Stimulated activated CD4-positive, alpha-beta T cell treated with anti-CD3 and anti-CD28 coated beads, Interleukin-1b, Interleukin-23, amount 100 ng/mL, for 24 hours (primary cell): ENCODE data around the gene RASSF8.

Experiments
- DNase-seq, 4 experiments: peaks; one replicate each; pipeline ENCODE4 v3.0.0-alpha.2; 2020; ENCODE audit warnings: low read depth in 4 of 4, low spot score in 1 of 4

RASSF8 gene

DNA sequence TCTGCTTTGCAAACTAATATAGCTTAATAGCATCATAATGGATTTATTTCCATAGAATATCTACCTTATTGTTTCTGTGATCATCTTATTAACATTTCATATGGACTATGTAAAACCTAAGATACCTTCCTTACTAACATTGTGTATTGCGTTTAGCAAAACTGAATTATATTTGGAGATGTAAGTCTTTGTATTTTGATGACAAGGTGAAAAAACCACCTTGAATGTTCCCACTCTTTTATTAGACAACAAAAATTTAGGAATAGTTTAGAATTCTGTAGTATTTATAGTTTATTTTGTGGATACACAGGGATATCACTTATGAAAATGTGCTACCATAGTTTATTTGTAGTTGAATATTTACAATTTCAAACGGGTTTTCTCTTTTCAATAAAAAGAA, 32.0 kb downstream of the RASSF8 start:
- no peak for DNase-seq

DNA sequence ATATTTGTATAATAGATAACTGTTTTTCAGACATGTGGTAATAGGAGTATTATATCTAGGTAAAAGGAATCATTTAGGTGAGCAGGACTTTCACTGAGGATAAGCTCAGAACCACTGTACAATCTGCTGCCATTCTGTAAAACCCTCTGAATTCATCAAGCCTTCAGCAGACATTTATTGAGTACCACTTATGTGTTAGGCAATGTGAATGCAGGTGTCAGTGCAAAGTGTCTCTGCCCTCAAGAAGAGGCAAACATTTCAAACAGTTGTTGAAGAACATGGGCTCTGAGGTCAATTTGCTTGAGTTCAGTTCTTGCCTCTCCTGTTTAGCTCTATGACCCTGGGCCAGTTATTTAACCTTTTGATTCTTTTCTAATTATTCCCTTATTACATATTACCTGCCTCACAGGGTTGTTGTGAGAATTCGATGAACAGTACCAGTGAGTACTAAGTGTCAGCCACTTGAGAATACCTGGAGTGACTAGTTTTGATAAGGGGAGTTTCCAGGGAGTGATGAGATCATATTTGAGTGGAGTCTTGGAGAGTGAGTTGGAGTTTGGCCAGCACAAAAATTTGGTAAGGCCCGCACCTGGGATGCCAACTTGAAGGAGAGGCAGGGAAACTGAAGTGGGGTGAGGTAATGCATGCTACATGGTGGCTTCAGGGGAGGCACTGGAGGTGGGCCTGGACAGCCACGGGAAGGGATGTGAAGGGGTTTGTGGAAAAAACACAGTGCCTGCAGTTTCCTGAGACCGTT, 33.7 kb downstream of the RASSF8 start:
- DNase-seq, result no peak

DNA sequence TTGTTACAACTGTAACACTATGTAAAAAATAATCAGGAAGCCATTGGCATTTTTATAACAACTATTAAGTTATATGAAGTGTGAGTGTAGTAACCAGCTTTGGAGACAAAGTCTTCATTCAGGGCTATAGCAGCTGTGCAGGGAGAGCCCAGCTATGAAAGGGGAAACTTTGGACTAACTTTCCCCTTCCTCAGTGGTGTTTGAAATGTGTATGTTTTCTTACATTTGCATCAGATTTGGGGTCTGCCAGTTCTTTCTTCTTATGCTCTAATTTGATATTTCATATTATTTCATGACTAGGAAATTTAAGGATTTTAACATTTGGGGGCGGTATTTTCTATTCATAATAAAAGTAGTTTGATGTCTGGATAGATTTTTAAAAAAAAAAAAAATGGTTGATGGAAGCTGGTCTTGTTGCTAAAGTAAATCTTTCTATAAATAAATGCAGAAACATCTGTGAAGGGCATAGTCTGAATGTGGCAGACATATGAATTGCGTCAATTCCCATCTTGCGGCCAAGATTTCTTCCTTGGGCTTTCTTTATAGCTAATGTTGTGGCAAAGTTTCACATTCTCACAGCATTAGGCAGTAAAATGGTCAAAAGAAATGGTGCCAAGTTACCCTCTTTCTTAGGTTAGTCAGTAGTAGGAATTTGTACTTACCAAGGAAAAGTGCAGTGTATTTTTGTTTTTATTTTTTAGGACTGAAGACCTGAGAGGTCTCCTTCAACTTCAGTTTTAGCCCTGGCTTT, 35.6 kb downstream of the RASSF8 start:
- DNase-seq, result no peak

DNA sequence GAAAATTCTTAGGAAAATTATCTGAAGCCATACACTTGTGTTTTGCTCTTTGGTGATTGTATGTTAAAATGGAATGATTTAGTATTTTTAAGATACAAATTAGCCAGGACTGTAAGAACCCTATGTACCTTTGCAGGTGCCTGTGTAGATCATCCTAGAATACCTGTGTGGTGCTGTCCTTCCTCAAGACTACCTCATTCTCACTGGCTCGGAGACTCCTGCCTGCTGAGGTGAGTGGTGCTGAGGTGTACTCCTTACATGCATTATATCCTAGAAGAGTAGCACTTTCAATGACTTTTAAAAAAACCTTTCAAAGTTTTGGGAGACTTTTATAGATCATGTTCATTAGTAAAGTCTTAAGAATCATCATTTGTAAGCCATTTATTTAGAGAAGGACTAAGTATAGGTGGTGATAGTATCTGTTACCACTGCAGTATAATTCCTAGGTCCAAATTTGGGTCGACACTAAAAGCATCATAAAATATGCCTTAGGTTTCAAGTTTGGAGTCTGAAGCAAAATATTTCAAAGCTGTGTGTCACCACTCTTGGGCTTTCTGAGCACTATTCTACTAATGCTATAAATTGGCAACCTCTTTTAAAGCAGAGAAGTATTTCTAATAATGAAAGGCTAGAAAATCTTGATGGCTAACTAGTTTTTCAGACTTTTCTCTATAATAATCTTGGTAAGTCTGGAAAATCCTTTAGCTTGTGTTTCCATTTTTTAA, 36.6 kb downstream of the RASSF8 start:
- DNase-seq, result no peak

DNA sequence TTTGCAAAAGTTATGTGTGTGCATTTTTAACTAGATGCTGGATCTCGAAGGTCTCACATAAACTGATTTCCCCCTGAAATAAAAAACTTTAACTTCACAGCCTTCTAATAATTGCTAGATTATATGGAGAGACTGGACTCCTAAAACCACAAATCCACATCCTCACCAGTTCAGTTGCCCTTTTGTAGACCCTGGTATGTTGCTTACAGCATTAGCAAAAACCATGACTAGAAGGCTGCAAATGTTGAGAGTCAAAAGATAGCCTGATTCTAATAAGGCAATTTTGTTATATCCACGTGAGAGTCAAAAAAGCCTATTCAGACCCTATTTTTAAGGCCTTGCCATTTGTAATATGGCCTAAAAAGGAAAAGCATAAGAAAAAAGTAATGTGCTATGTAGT, 37.4 kb downstream of the RASSF8 start:
- DNase-seq, result no peak

DNA sequence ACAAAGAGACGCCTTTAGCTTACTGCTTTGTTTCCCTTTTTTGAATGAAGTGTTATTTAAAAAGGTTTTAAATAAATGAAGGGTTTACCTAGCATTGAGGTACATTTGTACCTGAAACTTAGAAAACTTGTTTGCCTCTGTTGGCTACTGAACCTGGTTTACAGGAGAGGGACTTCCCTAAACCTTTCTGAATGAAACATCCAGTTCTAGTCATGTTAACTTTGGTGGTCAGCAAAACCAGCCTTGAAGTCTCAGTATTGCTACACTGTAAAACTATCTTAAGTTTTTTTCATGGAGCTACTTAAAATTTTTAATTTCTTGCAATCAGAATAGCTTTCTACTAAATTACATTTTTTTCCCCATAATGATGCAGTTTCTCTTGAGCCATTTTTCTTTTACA, 38.2 kb downstream of the RASSF8 start:
- no peak for DNase-seq

DNA sequence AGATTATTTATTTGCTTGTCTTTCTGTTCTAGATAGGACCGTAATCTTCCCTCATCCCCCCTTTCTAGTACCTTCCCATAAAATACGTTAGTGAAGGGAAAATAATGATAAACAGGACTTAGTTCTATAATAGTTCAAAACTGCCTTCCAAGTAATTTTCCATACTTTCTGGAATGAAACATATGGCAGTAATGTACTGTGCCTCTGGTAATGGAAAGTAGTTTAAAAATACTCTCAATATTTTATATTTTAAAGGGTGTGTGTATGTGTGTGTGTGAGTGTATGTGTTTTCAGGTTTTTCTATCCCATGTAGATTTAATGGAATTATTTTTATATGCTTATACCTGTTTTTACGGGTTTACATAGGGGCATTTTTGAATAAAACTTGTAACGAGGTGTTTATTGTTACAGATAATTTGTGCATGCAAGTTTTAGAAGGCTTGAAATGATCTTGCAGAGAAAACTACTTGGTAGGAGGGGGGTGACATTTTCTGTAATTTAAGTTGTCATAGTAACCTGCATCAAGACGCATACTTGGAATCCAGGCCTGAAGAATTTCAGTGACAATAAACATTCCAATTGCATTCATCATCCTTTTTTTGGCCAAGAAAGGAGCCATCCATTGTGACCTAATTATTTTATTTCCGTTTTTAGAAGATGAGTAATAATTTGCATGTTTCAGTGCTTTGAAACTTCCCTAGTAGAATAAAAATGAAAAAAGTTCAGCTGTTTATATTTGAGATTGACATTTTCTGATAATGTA, 38.9 kb downstream of the RASSF8 start:
- DNase-seq, result no peak

DNA sequence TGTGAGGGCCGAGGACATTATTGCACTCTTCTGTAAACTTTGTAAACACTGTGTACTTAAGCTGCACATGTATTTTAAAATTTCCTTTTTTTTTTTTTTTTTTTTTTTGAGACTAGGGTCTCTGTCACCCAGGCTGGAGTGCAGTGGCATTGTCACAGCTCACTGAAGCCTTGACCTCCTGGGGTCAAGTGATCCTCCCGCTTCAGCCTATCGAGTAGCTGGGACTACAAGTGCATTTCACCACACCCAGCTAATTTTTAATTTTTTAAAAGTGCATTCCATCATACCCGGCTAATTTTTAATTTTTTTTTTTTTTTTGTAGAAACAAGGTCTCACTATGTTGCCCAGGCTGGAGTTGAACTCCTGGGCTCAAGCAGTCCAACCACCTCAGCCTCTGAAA, 42.4 kb downstream of the RASSF8 start:
- no peak for DNase-seq

DNA sequence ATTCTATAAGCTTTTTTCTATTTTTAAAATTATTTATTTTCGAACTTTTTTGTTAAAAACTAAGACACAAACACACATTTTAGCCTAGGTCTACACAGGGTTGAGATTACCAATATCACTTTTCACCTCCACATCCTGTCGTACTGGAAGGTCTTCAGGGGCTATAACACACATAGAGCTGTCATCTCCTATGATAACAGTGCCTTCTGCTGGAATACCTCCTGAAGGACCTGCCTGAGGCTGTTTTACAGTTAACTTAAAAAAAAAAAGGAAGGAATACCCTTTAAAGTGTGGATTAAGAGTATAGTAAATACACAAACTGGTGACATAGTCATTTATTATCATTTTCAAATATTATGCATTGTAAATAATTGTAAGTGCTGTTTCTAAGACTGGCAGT, 43.0 kb downstream of the RASSF8 start:
- DNase-seq, result no peak

DNA sequence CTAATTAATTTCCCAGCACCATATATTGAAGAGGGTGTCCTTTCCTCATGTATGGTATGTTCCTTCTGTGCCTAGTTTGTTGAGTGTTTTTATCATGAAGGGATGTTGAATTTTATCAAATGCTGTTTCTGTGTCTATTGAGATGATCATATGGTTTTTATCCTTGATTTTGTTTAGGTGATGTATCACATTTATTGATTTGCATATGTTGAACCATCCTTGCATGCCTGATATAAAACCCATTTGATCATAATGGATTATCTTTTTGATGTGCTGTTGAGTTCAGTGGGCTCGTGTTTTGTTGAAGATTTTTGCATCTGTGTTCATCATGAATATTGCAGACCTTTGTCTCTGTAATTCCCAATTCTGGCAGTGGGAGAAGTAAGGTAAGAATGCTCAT, 44.6 kb downstream of the RASSF8 start:
- DNase-seq, result no peak

DNA sequence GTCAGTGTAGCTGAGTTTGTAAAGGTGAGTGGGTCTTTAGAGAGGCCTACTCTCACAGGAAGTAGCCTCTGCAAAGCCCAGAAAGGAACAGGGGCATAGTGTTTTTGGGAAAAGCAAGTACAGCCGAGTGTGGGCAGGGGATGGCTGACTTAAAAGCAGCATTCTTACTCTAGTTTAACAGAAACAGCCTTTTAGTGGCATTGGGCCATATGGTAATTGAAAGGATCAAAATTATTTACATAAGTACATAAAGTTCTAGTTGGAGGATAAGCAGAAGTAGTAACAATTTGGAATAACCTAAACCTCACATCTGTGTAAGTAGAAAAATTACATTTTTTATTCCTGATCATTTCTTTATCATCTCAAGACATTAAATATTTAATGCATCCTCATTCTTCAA, 49.1 kb downstream of the RASSF8 start:
- DNase-seq, result no peak

DNA sequence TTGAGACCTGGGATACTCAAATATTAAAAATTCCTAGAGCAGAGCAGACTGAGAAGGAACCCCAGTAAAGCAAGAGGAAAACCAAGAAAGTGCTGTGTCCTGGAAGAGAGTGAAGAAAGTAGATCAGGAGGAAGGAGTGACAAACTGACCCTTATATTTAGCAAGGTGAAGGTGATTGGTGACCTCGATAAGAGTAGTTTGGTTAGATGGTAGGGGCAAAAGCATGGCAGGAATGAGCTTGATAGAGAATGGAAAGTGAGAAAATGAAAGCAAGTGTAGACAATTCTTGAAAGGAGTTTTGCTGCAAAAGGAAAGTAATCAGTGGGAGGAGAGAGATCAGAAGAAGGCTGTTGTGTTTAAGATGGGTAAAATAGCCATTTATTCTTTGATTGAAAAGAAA, 51.1 kb downstream of the RASSF8 start:
- DNase-seq, result no peak

DNA sequence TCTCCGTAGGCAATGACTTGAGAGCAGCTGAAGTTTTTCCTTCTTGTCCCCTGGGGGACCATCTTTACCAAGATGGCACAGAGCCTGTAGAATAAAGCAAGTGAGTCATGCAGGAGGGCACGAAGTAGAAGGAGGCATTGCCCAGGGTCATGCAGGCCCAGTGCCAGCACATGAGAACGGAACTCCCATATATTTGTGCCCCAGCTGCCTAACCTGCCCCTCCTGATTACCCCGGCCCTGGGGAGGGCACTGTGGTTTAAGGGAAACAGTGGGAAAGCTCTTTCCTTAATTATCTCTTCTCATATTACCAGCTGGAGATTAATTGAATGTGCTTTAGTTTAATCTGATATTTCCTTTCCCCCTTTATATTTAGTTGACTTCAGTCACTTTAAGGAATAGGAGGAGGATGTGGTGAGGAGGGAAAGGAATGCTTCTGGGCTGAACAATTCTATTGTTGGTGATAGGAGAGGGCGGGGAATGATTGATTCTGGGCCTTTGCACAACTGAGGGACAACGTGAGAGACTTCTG, 51.9 kb downstream of the RASSF8 start:
- no peak for DNase-seq

DNA sequence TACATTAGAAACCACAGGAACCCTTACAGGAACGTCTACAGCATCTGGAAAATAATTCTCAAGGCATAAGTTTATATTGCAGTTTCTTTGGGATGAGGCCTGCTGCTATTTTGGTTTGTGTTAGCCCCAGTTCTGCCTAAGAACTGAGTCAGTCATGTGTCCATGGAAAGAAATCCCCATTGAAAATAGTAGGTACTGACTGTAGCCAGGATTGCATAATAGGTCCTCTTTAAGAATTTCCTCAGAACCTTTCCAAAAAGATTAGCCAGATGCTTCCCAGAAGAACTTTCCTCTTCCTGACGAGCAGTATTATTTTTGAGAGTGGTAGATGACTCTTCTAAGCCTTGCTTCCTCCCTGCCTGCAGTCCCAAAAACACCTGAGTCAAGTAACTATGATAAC, 52.6 kb downstream of the RASSF8 start:
- no peak for DNase-seq

DNA sequence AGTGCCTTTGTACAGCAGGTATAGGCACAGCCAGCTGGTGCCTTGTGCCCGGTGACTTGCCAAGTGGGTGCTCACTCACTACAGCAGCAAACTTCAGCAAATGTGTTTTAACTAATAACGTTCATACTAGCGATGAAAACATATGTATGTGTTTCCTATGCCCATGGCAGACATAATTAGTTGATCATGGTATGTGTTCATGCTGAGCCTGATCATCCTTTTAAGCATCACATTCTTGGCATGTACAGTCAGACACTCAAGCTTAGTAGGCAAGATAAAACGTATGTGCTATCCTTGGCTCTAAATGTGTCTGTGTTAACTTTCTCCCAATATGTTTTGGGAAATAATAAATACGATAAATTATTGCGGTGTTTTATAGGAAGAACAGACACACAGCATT, 55.6 kb downstream of the RASSF8 start:
- no peak for DNase-seq

DNA sequence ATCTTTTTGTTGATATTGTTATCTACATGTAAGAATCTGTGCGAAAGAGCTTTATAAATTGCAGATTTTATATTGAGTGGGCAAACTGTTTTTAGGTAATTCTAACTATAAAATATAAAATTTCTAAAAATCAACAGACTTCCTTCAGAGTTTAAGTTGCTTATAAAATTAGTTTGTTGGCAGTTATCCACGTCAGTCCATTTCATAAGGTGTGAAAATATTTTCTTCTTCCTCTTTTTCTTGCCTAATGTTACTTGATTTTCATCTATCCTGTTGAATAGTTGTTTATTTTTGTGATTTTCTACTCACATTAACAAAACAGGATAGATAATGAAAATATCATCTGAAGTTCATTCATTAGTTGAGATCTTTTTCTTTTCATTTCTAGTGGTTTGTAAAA, 58.0 kb downstream of the RASSF8 start:
- DNase-seq, result no peak

DNA sequence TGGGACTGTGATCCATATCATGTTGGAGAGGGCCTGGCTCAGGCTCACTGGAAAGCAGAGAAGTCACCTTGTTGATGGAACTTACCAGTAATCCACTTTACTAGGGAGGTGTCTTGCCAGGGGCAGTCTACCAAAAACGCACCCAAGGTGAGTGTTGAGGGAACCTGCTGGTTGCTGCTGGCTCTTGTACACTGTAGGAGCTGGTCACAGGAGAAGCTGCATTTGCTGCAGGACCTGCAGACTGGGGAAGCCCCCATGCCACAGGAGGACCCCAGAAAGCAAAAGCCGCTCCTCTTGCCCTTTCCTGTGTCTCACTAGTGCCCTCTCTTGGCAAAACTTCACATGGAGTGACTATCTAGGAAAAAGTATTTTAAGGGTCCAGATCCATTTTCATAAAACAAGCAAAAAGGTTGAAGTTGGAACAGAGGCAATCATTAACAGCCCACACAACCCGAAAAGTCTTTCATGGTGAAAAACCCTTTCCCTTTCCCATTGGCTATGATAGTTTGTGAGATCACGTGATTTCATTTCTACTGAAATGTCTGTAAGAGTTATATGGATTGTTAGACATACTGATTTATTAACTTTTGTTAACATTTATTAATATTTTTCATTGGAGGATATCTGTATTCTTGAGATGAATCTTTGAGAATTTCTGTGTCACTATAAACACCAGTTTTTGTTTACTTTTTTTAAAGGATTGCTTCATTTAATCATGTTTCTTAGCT, 59.2 kb downstream of the RASSF8 start:
- no peak for DNase-seq

DNA sequence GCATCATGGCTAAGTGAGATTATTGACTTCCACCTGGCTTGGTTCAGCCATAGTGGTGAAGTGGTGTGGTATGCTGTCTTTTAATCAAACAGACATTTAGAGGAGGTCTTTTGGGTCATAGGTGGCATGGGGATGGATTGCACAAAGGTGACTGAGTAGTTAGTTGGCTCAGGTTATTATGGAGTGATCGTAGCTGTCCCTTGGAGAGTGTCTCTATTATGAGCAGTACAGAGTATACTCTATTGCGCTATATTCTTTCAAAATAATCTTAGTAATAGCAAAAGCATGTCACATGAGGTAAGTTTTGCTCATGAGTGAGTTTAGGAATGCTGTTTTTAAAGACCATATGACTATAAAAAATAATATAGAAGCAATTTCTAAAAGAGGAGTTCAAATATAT, 60.4 kb downstream of the RASSF8 start:
- DNase-seq, result no peak

DNA sequence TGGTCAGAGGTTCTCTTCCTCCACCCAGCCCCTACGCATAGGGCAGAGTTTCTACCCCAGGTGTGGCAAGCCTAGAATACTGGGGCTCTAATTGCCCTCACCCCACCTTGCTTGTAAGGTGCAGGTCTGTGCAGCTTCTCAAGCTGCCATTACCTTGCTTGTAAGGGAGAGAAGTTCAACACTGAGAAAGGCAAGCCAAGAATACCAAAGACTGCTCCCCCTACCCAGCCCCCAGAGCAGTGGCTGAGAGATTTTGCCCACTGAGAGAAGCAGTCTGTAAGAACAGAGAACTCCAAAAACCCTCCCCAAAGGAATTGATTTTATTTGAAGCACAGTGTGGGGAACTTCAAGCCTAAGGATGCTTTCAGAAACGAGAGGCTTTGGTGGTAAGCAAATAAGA, 63.1 kb downstream of the RASSF8 start:
- DNase-seq, result no peak

DNA sequence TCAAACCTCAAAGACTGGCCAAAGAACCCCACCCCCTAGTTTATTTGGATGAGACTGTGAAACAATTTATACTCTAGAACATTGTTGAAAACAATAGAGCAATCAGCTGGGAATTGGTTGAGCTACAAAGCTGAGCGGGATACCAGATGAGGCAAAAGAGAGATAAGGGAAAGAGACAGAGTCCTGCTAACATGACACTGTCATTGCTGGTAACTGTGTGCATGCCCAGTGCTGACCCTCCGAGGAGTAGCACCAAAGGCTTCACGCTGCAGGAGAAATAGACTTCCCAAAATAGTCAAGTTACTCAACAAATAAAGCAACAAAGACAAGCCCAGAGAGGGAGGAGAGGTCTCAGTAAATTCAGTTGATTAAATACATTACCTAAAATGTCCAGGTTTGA, 63.6 kb downstream of the RASSF8 start:
- DNase-seq, result no peak

DNA sequence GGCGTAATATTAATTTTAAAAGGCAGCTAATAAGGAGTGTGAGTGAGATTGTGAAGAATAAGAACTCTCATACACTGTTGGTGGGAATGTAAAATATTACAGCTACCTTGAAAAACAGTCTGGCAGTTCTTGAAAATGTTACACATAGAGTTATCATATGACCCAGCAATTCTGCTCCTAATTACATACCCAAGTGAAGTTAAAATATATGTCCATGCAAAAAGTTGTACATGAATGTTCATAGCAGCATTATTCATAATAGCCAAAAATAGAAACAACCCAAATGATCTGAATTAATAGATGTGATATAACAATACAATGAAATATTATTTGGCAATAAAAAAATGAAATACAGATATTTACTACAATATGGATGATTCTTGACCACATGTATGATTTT, 68.2 kb downstream of the RASSF8 start:
- no peak for DNase-seq
